ENCODE results near the gene PIGO. TPM values are rescaled to one million over a fixed set of nuclear protein-coding genes. Genes with fewer than 3 reads are reported as not detected.

Gene PIGO
- total RNA-seq, 1 donor from 2014 or later, result 6.3 TPM

DNA sequence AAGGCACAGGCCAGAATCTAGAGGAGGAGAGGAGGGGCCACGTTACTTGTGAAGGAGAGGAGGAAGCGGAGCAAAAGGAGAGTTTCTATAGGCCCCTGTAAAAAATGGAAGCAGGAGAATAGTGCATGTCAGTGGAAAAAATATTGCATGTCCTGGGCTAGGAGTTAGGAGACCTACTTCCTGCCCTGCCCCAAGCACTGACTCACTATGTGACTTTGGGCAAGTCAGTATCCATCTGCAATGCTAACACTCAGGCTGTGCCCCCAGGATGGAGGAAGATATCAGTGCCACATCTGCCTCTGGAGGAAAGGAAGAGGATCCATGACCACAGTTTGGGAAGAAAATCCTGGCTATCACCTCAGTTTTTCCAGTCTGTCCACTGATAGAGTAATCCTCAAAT is 7.0 kb downstream of the PIGO start:
- H3K27ac ChIP-seq (ENCODE audit: low read depth, low read length), result no peak overlapping the region
- H3K36me3 ChIP-seq (ENCODE audit: control insufficient read depth in 3 of 3, insufficient read depth in 3 of 3, low read length in 3 of 3), result peaks cover 58 to 66% (median 61%) of the 10 kb centered on the region in 3 donors
- no peaks in the 10 kb centered on the region for H3K9me3 ChIP-seq (ENCODE audit: control insufficient read depth in 3 of 3, low read length in 3 of 3)
- no peak overlapping the region for H3K4me3 ChIP-seq (ENCODE audit: low read length in 3 of 3)
- H3K9ac ChIP-seq (ENCODE audit: low read depth in 1 of 3, low read length in 3 of 3), result no peak overlapping the region
- peaks cover 0 to 3% (median 0%) of the 10 kb centered on the region in 3 donors for H3K4me1 ChIP-seq (ENCODE audit: control insufficient read depth in 3 of 3, insufficient read depth in 3 of 3, low read length in 3 of 3)
- no peaks in the 10 kb centered on the region for H3K27me3 ChIP-seq (ENCODE audit: control insufficient read depth in 3 of 3, insufficient read depth in 3 of 3, low read length in 3 of 3)

DNA sequence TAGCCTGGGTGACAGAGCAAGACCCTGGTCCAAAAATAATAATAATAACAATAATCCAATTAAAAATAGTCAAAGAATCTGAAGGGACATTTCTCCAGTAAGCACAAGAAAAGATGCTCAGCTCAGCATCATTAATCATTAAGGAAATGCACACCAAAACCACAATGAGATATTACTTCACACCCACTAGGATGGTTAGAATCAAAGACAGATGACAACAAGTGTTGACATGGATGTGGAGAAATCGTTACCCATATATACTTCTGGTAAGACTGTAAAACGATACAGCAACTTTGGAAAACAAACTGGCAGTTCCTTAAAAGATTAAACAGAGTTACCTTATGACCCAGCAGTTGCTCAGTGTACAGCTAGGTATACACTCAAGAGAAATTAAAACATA is 11.3 kb downstream of the PIGO start:
- Histone ChIP-seq H3K36me3 (ENCODE audit: control insufficient read depth in 3 of 3, insufficient read depth in 3 of 3, low read length in 3 of 3) (peaks cover 22 to 28% (median 28%) of the 10 kb centered on the region in 3 donors), H3K9me3 (ENCODE audit: control insufficient read depth in 3 of 3, low read length in 3 of 3) (no peaks in the 10 kb centered on the region), H3K4me3 (ENCODE audit: low read length in 3 of 3) (no peak overlapping the region), H3K4me1 (ENCODE audit: control insufficient read depth in 3 of 3, insufficient read depth in 3 of 3, low read length in 3 of 3) (peaks cover 3 to 5% (median 4%) of the 10 kb centered on the region in 3 donors), H3K27ac (ENCODE audit: low read depth, low read length) (no peak overlapping the region), H3K27me3 (ENCODE audit: control insufficient read depth in 3 of 3, insufficient read depth in 3 of 3, low read length in 3 of 3) (no peaks in the 10 kb centered on the region), H3K9ac (ENCODE audit: low read depth in 1 of 3, low read length in 3 of 3) (no peak overlapping the region)

DNA sequence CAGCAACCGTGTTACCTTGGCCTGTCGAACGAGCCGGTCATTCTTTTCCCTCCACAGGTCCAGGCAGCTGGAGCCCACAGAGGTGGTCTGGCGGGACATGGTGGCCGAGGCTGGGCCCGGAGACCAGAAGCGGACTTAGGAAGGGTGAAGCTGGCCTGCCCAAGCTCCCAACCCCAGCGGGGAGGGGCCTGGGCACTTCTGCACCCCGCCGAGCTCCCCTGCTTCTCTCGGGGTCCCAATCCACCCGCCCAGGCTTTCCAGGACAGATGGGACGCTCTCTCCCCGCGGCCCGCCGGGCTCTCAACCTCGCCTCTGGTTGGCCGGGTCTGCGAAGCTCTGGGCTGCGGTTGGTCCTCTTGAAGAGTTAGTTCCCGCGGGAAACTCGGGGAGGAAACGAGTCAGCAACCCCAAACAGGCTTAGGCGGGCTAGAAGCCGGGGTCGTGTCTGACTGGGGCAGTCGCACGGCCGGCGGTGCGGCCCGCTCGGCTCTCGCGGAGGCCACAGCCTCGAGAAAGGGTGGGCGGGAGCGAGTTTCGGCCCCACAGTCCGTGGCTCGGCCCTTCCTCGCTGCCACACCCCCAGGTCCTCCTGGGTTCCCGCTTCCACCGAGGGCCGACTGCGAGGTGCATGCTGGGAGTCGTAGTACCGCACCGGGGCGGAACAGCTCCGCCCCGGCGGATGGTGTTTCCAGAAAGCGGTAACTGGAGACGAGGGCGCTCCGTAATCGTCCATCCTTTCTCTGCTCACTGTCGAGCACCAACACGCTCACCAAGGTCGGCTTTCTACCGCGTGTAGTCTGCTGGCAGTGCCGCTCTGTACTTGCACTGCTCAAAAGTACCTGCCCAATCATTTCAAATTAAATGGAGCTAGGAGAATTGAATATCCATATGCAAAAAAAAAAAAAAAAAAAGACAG is 16.7 kb downstream of the PIGO start, which contains the start of gene FANCG:
Gene FANCG, minus strand, starts transcription at position 517 of the 916 bp plus-strand sequence. Its CDS starts 418 bp downstream, at position 99.
- Histone ChIP-seq H3K9me3 (ENCODE audit: control insufficient read depth in 3 of 3, low read length in 3 of 3) (no peaks in the 10 kb centered on the region), H3K27me3 (ENCODE audit: control insufficient read depth in 3 of 3, insufficient read depth in 3 of 3, low read length in 3 of 3) (no peaks in the 10 kb centered on the region), H3K36me3 (ENCODE audit: control insufficient read depth in 3 of 3, insufficient read depth in 3 of 3, low read length in 3 of 3) (peaks cover 1 to 8% (median 2%) of the 10 kb centered on the region in 3 donors), H3K4me1 (ENCODE audit: control insufficient read depth in 3 of 3, insufficient read depth in 3 of 3, low read length in 3 of 3) (peaks cover 17 to 25% (median 19%) of the 10 kb centered on the region in 3 donors), H3K9ac (ENCODE audit: low read depth in 1 of 3, low read length in 3 of 3) (peak within 1 kb of the TSS; percentile 59 to 87 (median 81)), H3K4me3 (ENCODE audit: low read length in 3 of 3) (peak within 1 kb of the TSS; percentile 86 to 94 (median 94)), H3K27ac (ENCODE audit: low read depth, low read length) (peak within 1 kb of the TSS; percentile 62)

DNA sequence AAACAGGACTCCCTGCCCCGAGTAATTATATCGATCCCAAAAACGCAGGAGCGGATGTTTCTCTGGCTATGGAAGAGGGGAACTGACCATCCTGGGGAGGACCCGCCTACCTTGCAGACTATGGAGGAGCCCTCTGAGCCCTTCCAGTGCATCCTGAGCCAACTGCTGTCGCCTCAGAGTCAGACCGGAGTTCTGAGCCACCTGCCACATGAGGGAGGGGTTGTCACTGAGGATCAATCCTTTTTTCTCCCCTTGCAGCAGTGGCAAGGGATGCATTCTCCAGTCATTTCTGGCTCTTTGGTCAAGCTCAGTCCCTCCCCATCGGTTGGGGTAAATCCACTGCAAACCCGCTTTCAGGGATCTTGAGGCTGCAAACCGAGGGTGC is 17.4 kb downstream of the PIGO start:
- Histone ChIP-seq H3K9me3 (ENCODE audit: control insufficient read depth in 3 of 3, low read length in 3 of 3) (no peaks in the 10 kb centered on the region), H3K27ac (ENCODE audit: low read depth, low read length) (peak overlapping the region; percentile 62), H3K27me3 (ENCODE audit: control insufficient read depth in 3 of 3, insufficient read depth in 3 of 3, low read length in 3 of 3) (no peaks in the 10 kb centered on the region), H3K4me1 (ENCODE audit: control insufficient read depth in 3 of 3, insufficient read depth in 3 of 3, low read length in 3 of 3) (peaks cover 17 to 25% (median 19%) of the 10 kb centered on the region in 3 donors), H3K4me3 (ENCODE audit: low read length in 3 of 3) (peak overlapping the region; percentile 86 to 94 (median 94)), H3K9ac (ENCODE audit: low read depth in 1 of 3, low read length in 3 of 3) (peak overlapping the region; percentile 59 to 87 (median 81)), H3K36me3 (ENCODE audit: control insufficient read depth in 3 of 3, insufficient read depth in 3 of 3, low read length in 3 of 3) (peaks cover 2 to 8% (median 5%) of the 10 kb centered on the region in 3 donors)

DNA sequence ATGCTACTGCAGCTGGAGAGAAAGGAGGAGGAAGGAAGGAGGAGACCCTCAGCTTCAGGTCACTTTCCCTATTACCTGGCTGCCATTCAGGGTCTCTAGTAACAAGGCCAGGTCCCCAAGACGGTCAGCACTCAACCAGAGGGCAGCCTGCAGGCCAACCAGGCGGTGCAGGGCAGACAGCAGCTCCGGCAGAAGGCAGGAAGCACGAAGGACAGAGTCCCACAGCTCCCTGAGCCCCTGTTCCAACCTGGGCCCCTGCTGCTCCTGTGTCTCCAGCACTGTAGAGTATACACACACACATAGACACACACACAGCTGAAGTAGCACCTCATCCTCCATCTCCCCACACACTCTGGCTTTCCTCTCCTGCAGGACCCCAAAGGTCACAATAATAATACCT is 18.3 kb downstream of the PIGO start:
- Histone ChIP-seq H3K4me3 (ENCODE audit: low read length in 3 of 3) (no peak overlapping the region), H3K27me3 (ENCODE audit: control insufficient read depth in 3 of 3, insufficient read depth in 3 of 3, low read length in 3 of 3) (no peaks in the 10 kb centered on the region), H3K36me3 (ENCODE audit: control insufficient read depth in 3 of 3, insufficient read depth in 3 of 3, low read length in 3 of 3) (peaks cover 2 to 8% (median 5%) of the 10 kb centered on the region in 3 donors), H3K4me1 (ENCODE audit: control insufficient read depth in 3 of 3, insufficient read depth in 3 of 3, low read length in 3 of 3) (peaks cover 19 to 25% (median 19%) of the 10 kb centered on the region in 3 donors), H3K9me3 (ENCODE audit: control insufficient read depth in 3 of 3, low read length in 3 of 3) (no peaks in the 10 kb centered on the region), H3K27ac (ENCODE audit: low read depth, low read length) (no peak overlapping the region), H3K9ac (ENCODE audit: low read depth in 1 of 3, low read length in 3 of 3) (peak overlapping the region in 2 of 3 donors; percentile 81 to 87)

DNA sequence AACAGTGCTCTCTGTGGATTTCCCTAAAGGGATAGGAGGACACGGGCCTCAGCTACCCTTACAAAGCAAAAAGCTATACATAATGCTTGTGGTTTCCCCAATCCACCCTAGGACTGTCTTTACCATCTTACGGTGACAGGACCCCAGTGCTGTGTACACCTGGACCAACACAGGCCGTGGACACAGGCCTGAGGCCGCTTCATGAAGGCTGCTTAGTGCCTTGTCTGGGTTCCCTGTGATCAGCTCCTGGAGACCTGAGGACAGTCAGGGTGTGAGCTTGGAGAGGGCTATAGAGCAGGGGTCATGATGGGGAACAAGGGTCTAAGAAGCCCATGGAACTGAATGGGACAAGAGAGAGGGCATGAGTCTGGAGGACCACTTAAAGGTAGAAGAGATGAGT is 19.5 kb downstream of the PIGO start:
- Histone ChIP-seq H3K27ac (ENCODE audit: low read depth, low read length) (no peak overlapping the region), H3K4me1 (ENCODE audit: control insufficient read depth in 3 of 3, insufficient read depth in 3 of 3, low read length in 3 of 3) (peaks cover 22 to 29% (median 22%) of the 10 kb centered on the region in 3 donors), H3K36me3 (ENCODE audit: control insufficient read depth in 3 of 3, insufficient read depth in 3 of 3, low read length in 3 of 3) (peaks cover 2 to 8% (median 5%) of the 10 kb centered on the region in 3 donors)

DNA sequence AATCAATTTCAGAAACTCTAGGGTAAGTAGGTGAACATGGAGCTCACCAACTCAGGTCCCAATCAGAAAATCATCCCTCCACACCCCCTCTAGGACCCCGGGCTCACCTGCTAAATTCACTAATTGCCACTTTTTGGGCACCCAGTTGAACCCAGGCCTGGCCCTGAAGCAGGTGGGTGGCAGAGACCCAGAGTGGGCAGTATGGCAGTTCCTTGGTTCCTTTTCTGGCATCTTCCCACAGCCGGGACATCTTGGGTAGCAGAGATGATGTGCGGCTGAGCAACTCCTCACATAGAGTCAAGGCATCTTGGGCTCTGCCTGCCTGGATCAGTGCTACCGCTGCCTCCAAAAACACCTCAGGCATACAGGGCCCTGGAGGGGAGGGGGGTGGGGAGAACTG is 21.0 kb downstream of the PIGO start:
- Histone ChIP-seq H3K4me1 (ENCODE audit: control insufficient read depth in 3 of 3, insufficient read depth in 3 of 3, low read length in 3 of 3) (peaks cover 26 to 34% (median 31%) of the 10 kb centered on the region in 3 donors), H3K36me3 (ENCODE audit: control insufficient read depth in 3 of 3, insufficient read depth in 3 of 3, low read length in 3 of 3) (peaks cover 2 to 8% (median 5%) of the 10 kb centered on the region in 3 donors), H3K4me3 (ENCODE audit: low read length in 3 of 3) (no peak overlapping the region), H3K27me3 (ENCODE audit: control insufficient read depth in 3 of 3, insufficient read depth in 3 of 3, low read length in 3 of 3) (no peaks in the 10 kb centered on the region), H3K27ac (ENCODE audit: low read depth, low read length) (no peak overlapping the region), H3K9me3 (ENCODE audit: control insufficient read depth in 3 of 3, low read length in 3 of 3) (no peaks in the 10 kb centered on the region), H3K9ac (ENCODE audit: low read depth in 1 of 3, low read length in 3 of 3) (peak overlapping the region in 1 of 3 donors; percentile 25)

More for the DNA sequence above, 19.5 kb downstream of the PIGO start:
- H3K9me3 ChIP-seq (ENCODE audit: control insufficient read depth in 3 of 3, low read length in 3 of 3), result no peaks in the 10 kb centered on the region
- H3K9ac ChIP-seq (ENCODE audit: low read depth in 1 of 3, low read length in 3 of 3), result no peak overlapping the region
- no peak overlapping the region for H3K4me3 ChIP-seq (ENCODE audit: low read length in 3 of 3)
- H3K27me3 ChIP-seq (ENCODE audit: control insufficient read depth in 3 of 3, insufficient read depth in 3 of 3, low read length in 3 of 3), result no peaks in the 10 kb centered on the region

DNA sequence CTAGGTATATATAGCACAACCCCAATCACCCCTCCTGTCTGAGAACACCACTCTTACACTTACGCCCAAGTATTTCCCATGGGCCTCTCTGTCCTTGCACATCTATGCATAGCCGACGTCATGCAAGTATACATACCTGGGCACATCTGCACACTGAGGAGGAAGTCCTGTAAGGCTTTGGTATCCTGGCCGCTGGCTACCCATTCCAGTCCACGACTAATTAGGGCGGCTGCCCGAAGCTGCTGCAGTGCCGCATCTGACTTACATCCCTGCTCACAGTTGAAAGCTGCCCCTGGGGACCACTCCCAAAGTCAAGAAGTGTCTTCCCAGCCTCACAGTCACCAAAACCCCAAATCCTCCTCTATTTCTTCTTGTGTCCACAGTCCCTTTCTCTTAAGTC is 21.6 kb downstream of the PIGO start:
- H3K9ac ChIP-seq (ENCODE audit: low read depth in 1 of 3, low read length in 3 of 3), result no peak overlapping the region

DNA sequence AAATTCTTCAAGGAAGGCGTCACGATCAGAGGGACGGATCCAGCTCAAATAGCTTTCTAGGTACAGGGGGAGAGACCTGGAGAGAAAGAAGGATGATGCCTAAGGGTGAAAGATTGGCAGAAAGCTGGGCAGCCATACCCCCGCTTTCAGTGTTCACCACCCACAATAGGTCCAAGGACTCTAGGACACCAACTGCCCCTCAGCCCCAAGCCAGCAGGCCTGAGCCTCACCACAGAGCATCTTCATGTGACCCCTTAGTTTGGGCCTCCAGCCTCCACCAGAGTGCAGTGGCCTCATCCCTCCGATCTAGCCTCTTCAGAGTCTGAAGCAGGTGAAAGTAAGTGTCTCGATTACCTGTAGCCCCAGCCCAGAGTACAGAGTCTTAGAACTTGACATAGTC is 22.2 kb downstream of the PIGO start:
- Histone ChIP-seq H3K27ac (ENCODE audit: low read depth, low read length) (no peak overlapping the region), H3K4me3 (ENCODE audit: low read length in 3 of 3) (no peak overlapping the region), H3K9ac (ENCODE audit: low read depth in 1 of 3, low read length in 3 of 3) (no peak overlapping the region), H3K4me1 (ENCODE audit: control insufficient read depth in 3 of 3, insufficient read depth in 3 of 3, low read length in 3 of 3) (peaks cover 27 to 35% (median 34%) of the 10 kb centered on the region in 3 donors), H3K9me3 (ENCODE audit: control insufficient read depth in 3 of 3, low read length in 3 of 3) (no peaks in the 10 kb centered on the region), H3K27me3 (ENCODE audit: control insufficient read depth in 3 of 3, insufficient read depth in 3 of 3, low read length in 3 of 3) (no peaks in the 10 kb centered on the region), H3K36me3 (ENCODE audit: control insufficient read depth in 3 of 3, insufficient read depth in 3 of 3, low read length in 3 of 3) (peaks cover 2 to 8% (median 5%) of the 10 kb centered on the region in 3 donors)

More for the DNA sequence above, 21.6 kb downstream of the PIGO start:
- Histone ChIP-seq H3K4me3 (ENCODE audit: low read length in 3 of 3) (no peak overlapping the region), H3K27me3 (ENCODE audit: control insufficient read depth in 3 of 3, insufficient read depth in 3 of 3, low read length in 3 of 3) (no peaks in the 10 kb centered on the region), H3K9me3 (ENCODE audit: control insufficient read depth in 3 of 3, low read length in 3 of 3) (no peaks in the 10 kb centered on the region), H3K4me1 (ENCODE audit: control insufficient read depth in 3 of 3, insufficient read depth in 3 of 3, low read length in 3 of 3) (peaks cover 28 to 35% (median 35%) of the 10 kb centered on the region in 3 donors), H3K36me3 (ENCODE audit: control insufficient read depth in 3 of 3, insufficient read depth in 3 of 3, low read length in 3 of 3) (peaks cover 2 to 8% (median 5%) of the 10 kb centered on the region in 3 donors), H3K27ac (ENCODE audit: low read depth, low read length) (no peak overlapping the region)

DNA sequence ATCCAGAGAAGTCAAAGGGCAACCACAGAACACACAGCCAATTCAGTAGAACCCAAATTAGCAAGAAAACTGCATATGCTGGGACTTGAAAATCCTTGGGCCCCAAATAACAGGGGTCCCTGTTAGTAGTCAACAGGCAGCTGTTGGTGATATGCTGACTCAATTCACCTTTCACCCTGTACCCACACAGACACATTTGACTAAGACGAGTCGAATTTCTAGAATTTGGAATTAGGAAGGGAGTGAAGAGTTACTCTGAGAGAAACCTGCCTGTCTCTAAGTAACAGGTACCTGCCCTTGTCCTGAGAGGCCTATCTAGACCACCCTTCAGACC is 23.1 kb downstream of the PIGO start:
- Histone ChIP-seq H3K9ac (ENCODE audit: low read depth in 1 of 3, low read length in 3 of 3) (no peak overlapping the region), H3K4me3 (ENCODE audit: low read length in 3 of 3) (no peak overlapping the region), H3K27me3 (ENCODE audit: control insufficient read depth in 3 of 3, insufficient read depth in 3 of 3, low read length in 3 of 3) (no peaks in the 10 kb centered on the region), H3K9me3 (ENCODE audit: control insufficient read depth in 3 of 3, low read length in 3 of 3) (no peaks in the 10 kb centered on the region), H3K4me1 (ENCODE audit: control insufficient read depth in 3 of 3, insufficient read depth in 3 of 3, low read length in 3 of 3) (peaks cover 29 to 35% (median 34%) of the 10 kb centered on the region in 3 donors), H3K27ac (ENCODE audit: low read depth, low read length) (peak overlapping the region; percentile 99), H3K36me3 (ENCODE audit: control insufficient read depth in 3 of 3, insufficient read depth in 3 of 3, low read length in 3 of 3) (peaks cover 2 to 9% (median 7%) of the 10 kb centered on the region in 3 donors)

Data from skeletal muscle tissue (tissue), 4 donors.